Hematopoietic multipotent progenitor cell treated with erythropoietin and hydrocortisone succinate and interleukin-3 and kit ligand, for 6 days (in vitro differentiated cells): Measurements from ENCODE around the gene STMN3.
A peak's percentile ranks its signal among the peaks of the same experiment; 100 is the strongest.
"Not testable (repeated sequence)": the region's sequence is repeated elsewhere in the genome, so short reads cannot be mapped to it uniquely, and the experiment has no call there.

ENCODE experiments used
- DNase-seq: peaks from one replicate; pipeline ENCODE4 v3.0.0-alpha.2; 2015

Gene STMN3

DNA sequence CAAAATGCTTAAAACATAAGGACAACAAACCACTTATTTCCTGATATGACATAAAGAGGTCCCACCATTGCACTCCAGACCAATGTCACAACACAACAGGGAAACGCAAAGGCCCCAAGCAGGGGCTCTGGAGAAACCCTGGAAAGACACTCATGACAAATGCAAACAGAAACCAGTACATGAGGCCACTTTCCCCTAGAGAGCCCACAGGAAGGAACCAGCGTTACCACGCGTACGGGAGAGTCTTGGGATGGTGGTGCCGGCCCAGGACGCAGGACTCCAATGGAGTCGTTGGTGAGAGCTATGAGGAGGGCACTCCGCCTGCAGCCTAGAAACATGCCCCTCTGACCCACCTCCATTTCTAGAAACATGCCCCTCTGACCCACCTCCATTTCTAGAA lies 46.5 kb downstream of the STMN3 start:
- DNase-seq: no peak

DNA sequence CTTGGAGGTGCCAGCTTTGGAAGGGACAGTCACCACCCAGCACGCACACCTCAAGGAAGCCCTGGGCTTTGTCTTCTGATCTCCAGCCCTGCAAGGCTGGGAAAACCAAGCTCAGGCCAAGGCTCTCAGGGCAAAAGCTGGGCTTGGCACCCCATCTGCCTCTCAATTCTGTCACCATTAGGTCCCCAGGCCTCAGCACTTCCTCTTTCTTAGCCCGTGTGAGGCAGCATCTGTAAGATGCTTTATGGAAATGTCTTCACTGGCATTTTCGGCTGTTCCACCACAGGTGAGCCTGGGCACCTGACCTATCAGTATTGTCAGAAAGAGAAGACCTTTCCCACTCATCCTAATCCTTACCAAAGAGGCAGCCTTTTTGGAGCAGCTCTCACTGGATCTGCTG lies 50.9 kb downstream of the STMN3 start:
- peak; percentile 14 for DNase-seq

DNA sequence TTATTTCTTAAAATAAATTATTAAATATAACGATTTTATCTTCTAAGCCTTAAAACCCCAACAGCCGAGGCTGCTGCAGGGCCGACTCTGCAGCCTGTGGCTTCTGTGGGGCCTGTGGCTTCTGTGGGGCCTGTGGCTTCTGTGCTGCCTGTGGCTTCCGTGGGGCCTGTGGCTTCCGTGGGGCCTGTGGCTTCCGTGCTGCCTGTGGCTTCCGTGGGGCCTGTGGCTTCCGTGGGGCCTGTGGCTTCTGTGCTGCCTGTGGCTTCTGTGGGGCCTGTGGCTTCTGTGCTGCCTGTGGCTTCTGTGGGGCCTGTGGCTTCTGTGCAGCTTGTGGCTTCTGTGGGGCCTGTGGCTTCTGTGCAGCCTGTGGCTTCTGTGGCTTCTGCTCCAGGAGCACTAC lies 51.5 kb downstream of the STMN3 start:
- DNase-seq: not testable (repeated sequence)

DNA sequence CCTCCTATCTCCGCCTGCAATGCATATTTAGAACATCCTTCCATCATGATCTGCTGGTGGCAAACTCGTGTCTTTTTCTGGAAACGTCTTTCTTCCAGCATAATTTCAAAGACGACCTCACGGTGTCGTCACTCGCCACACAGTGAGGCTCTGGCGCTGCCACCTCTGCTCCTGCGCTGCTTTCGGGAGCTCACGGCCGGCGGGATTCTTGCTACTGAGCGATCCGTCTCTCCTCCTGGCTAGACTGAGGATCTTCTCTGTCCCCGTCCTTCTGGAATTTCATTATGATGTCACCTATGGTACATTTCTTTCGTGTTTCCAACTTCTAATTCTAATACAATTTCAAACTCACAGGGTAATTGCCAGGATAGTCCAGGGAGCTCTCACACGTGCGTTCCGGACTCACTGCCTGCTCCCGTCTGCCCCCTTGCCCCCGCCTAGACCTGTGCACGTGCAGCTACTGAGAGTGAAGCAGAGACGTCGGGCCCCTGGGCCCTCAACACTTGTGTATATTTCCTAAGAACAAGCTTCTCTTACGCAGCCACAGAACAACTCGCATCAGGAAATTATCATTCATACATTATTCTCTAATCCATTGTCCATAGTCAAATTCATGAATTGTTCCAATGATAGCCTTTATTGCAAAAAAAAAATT lies 53.7 kb downstream of the STMN3 start:
- DNase-seq: no peak

DNA sequence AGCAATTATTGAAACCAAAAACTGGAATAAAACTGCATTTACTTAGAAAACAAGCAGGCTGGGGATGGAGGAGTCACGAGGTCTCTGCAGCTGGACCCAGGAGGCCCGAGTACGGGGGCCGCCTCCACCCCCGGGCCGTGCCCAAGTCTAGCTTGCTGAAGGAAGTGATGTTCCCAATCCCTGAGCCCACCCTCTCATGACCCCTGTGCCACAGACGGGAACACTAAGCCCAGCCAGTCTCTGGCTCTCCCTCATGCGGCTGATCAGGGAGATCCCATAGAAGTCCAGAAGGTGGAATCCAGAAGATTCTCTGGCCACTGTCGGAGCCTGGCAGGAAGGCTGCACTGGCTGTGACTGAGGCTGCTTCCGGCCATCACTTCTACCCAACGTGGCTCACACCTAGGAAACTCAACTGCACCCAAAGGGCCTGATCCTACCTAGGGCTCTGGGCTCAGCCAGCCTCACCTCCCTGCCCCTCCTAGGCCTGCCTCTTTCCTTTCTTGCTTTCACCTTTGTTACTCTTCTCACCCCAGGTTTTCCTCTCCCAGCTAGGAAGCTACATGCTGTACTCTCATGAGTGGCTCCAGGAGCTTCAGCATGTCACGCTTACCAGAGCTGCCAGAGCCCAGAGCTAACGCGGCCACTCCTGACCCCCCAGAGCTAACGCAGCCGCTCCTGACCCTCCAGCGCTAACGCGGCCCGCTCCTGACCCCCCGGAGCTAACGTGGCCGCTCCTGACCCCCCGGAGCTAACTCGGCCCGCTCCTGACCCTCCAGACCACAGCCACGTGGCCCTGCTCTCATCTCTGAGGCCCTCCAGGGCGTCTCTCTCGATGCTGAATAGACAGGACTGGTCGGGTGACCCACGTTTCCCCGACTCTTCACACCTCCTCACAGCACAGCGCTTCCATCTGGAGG lies 54.5 kb downstream of the STMN3 start:
- DNase-seq: no peak

DNA sequence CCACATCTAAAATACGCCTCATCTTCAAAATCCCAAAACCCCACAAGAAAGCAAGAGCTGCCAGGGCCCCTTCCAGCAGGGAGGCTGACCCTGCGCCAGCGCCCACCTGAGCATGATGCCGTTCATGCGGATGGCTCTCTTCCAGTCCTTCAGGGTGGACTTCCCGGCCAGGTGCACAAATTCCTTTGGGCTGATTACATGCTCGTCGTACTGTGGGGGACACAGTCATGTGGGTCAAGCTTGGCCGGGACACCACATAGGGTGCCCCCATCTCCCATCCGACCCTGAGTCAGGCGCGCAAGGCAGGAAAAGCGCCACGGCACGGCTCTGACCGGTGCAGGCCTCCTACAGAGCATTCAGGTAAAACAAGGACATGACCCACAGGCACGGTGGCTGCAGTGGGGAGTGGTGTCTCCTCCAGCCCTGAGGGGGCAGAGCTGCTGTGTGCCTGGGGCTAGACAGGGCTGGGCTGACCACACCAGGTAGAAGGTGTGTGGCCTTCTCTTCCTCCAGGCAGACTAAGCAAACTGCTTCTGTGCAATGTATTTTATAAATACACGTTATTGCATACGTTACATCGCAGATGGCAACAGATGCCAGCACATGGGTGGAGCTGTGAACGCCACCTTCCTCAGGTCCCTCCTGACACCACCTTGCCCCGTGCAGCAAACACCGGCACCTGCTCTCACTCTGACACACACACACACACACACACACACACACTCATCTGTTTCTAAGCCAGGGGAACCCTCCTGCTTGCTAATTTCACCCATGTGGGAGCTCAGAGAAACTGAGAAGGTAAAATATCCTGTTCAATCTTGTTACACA lies 55.4 kb downstream of the STMN3 start:
- DNase-seq: no peak

DNA sequence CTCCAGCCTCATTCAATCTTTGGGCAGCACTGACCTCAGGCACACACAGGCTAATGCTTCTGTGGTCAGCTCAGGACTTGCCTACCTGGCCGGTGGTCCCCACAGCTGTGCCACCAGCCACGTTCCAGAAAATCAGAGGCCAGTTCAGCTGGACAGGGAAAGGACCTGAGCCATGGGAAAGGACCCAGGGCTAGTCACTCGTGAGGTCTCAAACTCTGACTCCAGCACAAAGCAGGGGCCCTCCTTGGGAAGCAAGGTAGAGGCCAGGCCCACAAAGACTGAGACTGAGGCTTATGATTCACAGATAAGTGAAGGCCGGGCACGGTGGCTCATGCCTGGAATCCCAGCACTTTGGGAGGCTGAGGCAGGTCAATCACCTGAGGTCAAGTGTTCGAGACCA lies 56.8 kb downstream of the STMN3 start:
- no peak for DNase-seq

DNA sequence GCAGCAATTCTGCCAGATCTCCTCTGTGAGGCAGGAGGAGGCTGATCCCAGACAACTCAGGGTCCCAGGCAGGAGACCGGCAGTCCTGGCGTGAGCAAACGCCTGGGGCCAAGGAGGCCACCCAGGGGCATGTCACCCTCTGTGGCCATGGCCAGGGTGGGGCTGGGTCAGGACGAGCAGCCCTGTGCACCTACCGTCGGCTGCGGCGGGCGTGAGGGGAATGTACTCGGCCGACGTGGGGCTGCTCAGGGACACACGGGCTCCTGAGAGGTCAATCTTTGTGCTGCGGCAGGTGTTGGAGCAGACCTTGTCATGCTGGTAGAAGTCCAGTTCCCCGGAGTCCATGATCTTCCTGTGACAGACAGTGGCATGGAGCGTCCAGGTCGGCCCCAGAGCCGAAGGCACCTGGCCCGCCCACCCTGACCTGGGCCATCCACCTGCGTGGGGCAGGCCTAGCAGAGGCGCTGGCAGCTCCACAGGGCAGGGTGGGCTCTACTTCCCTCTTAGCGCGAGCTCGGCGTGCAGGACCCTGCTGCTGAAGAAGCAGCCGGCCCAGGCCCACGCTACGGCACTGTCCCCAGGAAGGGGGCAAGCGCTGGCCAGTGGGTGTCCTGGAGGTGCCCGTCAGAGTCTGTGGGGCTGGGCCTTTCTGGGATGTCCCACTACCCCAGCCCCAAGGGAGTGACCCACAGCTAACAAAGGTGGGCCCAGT lies 57.7 kb downstream of the STMN3 start:
- no peak for DNase-seq

DNA sequence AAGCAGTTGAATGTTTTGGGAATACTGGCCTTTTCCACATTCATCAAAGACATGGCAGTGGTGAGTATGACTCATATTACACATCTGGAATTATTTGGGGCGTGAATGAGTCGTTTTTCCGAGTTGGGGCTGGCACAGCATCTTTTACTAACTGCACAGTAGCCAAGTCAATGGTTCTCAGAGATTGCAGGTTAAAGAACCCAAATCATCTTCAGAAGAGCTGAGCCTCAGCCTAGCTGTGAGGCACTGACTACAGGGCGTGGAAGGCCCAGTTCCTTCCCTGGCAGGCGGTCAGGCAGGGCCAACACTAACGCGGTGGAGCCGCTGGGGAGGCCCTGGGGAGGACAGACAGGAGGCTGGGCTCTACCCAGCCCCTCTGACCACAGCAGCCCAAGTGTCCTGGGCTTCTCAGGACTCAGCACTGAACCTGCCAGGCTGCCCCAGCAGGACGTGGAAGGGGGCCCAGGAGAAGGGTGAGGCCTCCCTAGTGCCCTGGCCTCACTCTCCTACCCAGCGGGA lies 59.1 kb downstream of the STMN3 start:
- DNase-seq: no peak

DNA sequence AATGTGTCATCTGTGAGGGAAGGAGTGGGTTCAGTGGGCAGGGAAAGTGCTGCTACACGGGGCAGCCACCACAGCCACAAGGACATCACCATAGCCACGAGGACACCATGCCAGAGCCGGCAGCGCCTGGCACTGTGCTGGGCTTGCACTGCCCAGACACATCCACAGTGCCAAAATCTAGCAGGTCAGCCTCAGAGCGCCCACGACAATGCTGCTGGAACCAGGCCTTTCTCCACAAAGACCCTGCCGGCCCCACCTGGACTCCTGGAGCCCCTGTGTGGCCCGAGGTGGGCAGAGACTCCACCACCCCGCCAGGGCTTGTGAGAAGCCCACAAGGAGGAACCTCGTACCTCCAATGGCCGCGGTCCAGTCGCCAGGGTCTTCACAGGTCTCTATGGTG lies 60.6 kb downstream of the STMN3 start:
- DNase-seq: no peak

DNA sequence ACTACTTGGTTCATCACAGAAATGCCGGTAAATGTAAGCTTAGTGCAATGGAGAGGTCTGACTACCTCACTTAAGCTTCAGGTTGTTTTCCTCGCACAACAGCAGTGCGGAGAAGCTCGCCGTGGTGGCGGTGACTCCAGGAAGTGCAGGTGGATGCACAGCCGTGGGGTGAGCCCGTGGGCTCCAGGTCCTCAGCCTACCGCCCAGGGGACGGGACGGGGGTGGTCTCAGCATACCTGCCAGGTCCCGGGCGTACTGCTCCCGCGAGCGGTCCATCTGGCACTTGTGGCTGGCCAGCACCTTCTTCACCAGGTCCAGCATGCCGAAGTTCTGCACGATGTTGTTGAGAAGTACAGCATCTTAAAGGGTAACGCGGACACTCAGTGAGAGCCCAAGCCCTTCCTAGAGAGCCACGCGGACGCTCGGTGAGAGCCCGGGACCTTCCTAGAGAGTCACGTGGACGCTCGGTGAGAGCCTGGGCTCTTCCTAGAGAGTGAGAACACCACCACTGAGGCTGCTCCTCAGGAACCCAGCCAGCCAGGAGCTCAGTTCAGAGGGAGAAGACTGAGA lies 61.4 kb downstream of the STMN3 start:
- DNase-seq: no peak

DNA sequence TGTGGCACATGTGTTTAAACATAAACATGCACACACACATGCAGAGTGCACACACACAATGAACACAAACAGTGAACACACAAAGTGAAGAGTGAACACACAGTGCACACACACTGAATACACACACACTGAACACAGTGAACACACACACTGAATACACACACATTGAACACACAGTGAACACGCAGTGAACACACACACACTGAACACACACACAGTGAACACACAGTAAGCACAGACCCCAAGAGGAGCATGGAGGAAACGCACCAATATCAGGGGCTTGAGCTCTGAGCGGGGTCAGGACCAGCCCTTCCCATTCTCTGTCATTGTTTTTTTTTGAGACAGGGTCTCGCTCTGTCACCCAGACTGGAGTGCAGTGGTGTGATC lies 62.1 kb downstream of the STMN3 start:
- DNase-seq: no peak

DNA sequence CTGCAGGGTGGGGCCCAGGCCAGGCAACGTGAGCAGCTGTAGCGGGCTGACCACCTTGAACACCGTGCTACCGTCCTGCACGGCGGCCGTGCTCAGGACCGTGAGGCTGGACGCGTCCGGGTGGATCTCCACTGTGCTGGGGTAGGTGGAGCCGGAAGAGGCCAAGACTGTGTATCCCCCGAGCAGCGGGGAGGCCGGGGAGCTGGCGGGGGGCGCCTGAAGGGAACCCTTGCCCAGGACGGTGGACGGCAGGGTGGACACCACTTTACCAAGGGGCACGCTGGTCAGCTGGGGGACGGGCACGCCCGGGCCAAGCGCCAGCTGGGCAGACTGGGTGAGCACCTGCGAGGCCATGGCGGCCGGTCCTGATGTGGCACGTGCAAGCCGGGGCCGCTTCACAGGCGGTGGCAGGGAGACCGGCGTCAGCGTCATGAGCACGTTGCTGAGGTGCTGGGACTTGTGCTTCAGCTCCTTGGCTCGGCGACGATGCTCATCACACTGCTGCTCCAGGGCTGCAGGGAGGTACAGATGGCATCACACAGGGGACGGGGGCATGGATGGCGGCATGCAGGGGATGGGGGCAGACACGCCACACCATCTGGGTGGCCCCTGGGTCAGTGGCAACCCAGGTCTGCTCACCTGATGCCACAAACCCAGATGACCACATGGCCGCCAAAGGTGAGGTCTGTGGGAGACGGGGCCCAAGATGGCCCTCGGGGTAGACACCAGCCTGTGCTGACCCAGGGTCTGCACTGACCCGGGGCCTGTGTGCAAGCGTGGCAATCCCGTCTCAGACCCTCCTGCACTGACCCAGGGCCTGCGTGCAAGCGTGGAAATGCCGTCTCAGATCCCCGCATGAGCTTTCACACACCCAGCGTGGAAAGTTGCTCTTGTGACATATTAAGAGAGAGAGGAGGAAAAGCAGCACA lies 62.7 kb downstream of the STMN3 start:
- no peak for DNase-seq
